Measurements from ENCODE around the gene OPCML.

DNA sequence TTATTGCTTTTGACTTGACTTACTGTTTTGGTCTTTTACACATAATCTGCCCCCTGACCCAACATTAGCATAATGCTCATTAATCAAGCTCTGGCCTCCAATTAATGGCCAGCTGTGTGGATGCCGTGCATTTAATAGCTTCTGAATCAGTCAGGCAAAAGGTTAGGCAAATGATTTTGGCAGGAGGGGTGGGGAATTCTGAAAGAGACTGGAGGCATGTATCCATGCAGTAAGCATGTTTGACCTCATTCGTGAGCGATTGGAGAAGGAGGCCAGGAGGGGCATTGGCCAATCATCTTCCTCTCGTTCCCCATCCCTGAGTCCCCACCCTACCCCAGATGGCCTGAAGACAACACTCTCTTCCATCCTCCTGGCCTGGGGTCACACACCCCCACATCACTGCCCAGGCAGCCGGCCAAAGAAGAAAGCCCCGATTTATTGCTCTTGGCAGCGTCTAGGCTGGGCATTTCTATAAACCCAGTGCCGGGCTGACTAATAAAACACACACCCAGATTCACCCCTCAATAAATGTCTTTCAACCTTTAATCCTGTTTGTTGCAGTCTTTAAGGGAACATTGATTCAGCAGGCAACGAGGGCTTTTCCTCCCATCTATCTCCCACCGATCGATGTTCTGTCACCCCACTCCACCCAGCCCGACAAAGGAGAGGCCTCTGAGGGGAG lies 150.0 kb downstream of the OPCML start:
- TF ChIP-seq, protein P1, sequence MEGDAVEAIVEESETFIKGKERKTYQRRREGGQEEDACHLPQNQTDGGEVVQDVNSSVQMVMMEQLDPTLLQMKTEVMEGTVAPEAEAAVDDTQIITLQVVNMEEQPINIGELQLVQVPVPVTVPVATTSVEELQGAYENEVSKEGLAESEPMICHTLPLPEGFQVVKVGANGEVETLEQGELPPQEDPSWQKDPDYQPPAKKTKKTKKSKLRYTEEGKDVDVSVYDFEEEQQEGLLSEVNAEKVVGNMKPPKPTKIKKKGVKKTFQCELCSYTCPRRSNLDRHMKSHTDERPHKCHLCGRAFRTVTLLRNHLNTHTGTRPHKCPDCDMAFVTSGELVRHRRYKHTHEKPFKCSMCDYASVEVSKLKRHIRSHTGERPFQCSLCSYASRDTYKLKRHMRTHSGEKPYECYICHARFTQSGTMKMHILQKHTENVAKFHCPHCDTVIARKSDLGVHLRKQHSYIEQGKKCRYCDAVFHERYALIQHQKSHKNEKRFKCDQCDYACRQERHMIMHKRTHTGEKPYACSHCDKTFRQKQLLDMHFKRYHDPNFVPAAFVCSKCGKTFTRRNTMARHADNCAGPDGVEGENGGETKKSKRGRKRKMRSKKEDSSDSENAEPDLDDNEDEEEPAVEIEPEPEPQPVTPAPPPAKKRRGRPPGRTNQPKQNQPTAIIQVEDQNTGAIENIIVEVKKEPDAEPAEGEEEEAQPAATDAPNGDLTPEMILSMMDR (IDR thresholded peaks at IDR 0.05; ENCODE audit: low read depth, low read length, poor library complexity, severe bottlenecking), result no peak
- no peak for TF ChIP-seq EZH2phosphoT487 (IDR thresholded peaks at IDR 0.05; ENCODE audit: borderline replicate concordance, low read length)

Data from DOHH2 (cell line).